Islet precursor cell (in vitro differentiated cells): ENCODE data around the gene CISH.

Experiments used
- DNase-seq: peaks from one replicate; pipeline ENCODE4 v3.0.0-alpha.2; 2018

The CISH gene

DNA sequence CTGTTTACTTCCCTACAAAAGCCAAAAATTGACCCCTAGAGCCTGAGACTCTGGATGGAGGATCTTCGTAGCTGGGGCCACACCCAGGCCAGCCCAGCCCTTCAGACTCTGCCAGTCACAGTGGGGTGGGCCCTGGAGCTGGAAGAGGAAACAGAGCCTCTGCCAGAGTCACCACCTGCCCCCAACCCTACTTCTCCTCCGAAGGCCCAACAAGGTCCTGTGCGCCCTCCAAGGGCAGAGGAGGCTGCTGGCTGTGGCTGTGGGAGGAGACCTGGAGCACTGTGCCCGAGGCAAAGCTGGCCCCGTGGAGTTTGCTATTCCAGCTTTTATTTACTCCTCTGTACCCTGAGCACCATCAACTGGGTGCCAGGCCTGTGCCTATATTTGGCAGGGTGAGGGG lies 19.0 kb downstream of the CISH start:
- DNase-seq = no peak

DNA sequence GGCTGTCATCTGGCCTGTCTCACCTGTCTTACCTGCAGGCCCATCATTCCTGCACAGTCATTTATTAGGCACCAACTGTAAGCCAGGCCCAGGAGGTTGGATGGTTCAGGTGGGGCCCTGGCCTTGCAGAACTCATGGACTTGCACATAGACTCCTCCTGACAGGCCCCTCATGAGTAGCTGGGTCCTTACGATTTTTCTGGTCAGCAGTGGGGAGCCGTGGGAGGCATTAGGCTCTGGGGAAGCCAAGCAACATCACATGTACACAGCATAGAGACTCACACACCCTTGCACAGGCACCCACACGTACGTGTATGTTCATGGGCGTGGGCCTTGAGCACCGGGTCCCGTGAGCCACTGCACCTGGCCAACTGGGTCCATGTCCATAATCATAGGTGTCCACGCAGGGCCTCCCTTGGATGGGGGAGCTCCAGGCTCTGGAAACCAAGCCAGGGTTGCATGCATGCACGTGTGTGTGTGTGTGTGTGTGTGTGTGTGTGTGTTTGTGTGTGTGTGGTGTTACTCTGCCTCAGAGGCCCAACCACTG lies 20.3 kb downstream of the CISH start:
- DNase-seq = no peak

DNA sequence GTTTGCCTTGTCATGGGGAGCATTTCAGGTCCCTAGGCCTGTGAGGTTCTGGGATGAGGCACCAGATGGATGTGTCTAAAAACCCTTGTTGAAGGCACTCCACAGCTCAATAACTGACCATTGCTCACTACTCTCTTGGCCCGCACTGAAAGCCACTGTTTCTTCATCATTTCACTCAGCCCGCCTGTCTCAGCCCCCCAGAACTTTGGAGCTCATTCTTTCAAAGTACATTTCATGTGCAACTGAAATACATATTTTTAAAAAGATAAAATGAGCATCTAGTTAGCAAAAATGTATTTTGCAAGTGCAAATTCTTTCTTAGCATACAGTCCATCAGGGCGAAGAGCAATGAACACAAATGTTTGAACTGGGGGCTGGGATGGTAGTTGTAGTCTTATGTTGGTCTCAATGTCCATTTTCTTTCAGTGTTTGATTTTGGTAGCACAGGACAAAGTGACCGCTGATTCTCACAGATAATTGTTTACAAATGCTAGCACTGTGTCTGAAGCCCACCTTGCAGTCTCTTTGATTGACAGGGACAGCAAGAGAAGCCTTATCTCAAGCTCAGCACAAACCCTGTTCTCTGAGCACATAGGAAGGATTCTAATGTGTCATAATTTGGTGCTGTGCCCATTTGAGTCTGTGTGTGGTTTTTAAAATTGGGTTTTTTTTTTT lies 22.7 kb downstream of the CISH start:
- no peak for DNase-seq

DNA sequence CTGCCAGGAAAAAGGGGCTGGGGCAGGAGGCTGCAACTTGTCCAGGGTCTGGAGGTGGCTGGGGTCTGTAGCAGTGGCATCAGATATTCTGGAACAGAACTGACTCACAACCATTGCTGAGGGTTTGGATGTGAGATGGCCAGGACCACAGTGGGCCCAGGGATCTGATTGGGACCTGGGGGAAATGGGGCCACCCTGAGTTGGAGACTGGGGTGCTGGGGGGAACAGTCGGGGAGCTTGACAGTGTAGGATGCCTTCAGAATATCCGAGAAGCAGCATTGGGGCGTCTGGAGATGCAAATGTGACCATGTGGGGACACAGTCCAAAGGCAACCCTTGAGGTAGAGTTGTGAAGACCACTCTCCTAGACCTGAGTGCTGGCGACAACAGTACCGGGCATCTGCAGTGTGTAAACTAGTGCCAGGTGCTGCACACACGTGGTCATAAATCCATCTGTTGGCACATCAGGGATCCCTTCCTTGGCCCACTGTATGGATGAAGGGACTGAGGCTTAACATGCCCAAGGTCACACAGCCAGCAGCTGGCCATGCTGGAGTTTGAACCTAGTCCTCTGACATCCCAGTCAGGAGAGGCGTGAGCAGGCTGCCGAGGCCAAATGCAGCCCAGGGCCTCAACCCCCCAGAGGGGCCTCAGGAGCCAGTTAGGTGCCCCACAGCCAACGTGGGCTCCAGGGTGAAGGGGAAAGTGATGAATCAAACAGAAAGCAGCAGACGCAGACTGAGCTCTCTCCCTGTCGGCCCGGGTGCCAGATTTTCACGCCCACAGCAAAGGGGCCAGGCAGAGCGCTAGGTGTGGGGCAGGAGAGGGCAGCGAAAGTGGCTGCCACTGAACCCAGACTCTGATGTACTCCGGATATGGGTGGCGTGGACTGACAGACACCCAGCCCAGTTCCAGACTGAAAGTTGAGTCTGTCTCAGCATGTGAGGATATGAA lies 23.5 kb downstream of the CISH start:
- DNase-seq = no peak

DNA sequence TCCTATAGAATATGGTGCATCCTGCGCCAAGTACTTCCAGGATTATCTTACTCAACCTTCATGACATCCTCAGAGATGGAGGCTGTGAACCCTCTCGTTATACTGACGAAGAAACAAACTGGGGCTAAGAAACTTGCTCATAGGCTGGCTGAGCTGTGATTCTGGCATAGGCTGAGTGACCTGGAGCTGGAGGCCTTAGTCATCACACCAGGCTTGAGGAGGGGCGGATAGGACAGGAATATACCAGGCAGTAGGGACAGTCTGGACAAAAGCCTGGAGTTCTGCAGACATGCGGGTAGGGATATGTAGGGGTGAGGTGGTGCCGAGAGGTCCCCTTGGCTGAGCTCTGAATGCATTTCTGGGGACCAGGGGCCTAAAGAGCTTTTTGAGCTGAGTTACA lies 24.2 kb downstream of the CISH start:
- DNase-seq = no peak

DNA sequence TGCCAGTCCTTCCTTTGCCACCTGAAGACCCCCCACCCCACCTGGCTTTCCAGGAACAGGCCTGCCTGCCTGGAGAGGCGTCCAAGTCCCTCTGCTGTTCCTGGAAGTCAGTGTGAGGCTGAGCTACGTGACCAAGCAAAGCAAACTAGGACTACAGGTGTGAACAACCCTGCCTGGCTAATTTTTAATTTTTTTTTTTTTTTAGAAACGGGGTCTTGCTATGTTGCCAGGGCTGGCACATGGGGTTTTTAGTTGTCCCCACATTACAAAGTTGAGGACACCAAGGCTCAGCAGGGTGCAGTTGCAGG lies 24.9 kb downstream of the CISH start:
- no peak for DNase-seq

DNA sequence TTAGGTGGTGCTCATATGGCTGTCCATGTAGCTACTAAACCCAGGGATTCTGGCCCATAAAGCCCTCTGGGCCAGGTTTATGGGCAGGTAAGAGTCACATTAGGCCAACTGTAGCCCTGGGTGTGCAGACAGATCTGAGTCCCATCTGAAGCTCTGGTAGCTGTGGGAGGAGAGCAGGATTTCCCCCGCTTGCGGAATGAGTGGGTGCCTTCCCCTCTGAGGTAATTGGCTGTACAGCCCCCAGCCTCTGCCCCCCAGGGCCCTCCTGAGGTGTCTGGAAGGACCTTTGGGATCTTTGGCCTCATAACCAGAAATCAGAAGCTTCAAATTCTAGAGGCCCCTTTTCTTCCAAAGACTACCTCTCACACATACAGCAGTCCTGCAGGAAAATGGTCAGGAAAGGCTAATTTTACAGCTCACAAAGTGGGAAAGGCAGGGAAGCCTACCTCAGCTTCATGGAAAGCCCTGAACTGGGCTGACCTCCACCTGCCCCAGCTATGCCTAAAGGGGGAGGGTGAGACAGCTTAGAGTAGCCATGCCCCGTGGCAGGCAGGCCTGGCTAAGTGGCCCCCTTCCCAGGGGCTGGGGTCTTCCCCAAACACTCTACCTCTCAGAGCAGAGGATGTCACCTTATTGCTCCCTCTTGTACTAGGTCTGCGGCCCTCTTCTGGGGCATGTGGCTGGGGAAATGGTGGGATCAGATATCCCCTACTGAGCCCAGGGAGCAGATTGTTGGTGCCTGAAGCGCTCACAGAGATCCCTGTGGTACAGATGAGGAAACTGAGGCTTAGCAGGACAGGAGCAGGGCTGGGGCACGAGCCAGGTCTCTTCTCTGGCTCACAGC lies 25.4 kb downstream of the CISH start:
- no peak for DNase-seq

DNA sequence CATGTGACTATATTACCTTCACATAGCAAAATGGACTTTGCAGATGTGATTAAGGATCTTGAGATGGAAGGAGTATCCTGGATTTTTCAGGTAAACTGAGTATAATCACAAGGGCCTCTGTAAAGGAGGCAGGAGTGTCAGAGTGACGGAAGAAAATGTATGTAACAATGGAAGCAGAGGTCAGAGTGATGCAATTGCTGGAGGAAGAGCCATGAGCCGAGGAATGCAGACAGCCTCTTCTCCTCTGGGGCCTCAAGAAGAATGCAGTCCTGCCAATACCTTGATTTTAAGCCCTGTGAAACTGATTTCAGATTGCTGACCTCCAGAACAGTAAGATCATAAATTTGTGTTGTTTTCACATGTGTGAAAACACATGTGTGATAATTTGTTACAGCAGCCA lies 27.2 kb downstream of the CISH start:
- DNase-seq = no peak

DNA sequence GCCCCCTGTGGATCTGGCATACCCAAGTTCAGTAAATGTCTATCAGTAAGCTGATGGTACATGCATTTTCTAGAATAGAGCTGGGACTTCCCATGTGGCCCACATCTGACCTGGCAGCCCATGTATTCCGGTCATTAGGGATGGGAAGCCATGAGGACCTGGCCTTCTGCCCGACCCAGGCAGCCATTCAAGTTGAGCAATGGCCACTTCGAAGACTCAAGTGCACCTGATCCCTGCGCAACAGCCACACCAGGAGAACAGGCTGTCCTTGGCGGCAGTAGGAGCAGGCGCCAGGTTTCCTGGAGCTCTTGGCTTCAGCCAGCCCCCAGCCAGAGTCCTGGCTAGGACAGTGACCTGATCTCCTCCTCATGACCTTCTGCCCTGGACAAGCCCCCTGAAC lies 27.7 kb downstream of the CISH start:
- no peak for DNase-seq

DNA sequence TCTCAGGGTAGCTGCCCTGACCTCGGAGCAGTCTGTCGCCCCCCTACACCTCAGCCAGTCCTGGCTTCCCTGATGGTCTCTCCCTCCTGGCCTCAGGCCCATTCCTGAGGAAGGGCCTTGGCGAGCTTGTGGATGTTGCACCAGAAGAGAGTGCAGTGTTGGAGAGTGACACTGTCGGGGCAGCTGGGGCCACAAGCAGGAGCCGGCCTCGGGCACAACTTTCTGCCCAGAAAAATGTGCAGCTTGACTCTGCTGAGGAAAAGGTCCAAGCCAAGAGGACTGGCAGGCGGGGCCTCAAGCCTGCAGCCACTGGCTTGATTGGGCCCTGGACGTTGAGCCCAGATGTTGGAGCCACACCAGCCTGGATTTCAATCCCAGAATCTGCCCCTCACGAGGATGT lies 29.5 kb downstream of the CISH start:
- DNase-seq = no peak

DNA sequence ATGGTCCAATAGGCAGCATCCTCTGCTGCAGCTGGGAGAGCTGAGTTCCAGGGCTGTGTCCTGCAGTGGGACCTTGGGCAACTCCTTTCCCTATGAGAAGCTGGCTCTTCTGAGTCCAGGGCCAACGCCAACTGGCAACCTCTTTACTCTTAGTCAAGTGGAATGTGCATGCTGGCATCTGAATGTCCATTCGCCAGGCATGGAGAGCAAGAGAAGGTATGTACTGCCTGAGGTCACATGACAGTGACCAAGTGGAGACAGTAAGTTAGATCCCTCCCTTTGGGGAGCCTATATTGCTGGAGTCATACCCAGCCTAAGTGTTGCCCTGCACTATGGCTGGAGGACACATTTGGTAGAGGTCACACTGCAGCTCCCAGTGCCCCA lies 30.1 kb downstream of the CISH start:
- DNase-seq = no peak

DNA sequence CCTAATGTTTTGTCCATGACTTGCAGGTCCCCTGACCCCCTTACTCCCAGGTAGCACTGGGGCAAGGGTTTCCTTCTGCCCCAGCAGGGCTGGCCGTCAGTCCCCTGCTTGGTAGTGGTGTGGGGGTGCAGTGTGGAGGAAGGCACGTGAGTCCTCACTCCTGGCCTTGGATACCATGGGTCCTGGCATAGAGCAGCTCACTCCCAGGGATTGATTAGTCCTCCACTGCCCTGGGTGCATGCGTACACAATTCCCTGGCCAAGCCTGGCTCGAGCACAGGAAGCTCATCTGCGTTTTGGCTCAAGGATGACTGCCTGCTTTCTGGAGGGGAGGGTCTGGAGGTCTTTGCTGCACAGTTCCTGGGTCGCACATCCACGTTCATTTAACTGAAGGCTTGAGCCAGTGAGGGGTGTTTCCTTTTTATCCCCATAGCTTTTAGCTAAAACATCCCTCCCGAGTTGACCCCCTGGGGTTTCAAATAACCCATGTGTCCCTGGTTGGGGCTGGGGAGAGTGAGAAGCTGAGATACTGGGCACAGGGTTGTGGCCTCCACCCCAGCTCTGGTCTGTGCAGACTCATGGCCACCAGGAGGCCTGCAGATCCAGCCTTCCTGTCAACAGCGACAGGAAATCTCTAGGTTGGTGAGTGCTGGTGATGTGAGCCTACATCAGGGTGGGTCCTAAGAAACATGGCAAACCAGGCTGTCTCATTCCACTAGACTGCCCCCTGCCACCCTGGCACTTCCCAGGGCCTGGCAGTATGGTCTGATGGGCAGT lies 30.7 kb downstream of the CISH start:
- no peak for DNase-seq

DNA sequence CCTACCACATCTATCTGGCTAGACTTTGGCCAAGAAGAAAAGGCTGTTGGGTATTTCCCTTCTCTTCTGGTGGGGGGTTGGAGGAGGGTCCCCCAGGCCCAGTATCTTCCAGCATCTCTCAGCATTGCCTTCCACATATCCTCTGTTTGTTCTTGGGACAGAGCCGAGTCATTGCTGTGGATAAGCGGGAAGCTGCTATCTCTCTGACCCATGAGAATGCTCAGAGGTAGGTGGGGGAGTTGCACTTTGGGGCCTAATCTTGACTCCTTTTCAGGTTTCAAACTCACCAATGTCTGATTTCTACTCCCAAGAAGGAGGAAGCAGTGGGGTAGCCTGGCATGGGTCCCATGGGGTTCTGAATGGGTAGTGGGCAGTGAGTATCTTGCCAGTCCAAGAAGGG lies 34.2 kb downstream of the CISH start:
- DNase-seq = no peak

DNA sequence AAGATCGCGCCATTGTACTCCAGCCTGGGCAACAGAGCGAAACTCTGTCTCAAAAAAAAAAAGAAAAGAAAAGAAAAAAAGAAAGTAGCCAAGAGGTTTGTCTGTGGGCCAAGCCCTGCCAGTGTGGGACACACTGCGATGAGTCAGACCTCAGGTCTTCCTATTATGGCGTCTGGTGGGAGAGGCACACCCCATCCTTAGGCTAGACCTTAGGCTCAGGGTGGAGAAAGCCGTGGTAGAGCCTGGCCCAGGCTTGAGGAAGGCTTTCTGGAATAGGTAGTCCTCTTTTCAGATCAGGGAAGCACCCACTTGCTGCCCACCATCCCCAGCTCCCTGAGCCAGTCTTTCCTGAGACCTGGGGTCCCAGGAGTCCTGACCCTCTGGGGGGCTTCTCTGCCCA lies 36.2 kb downstream of the CISH start:
- no peak for DNase-seq

DNA sequence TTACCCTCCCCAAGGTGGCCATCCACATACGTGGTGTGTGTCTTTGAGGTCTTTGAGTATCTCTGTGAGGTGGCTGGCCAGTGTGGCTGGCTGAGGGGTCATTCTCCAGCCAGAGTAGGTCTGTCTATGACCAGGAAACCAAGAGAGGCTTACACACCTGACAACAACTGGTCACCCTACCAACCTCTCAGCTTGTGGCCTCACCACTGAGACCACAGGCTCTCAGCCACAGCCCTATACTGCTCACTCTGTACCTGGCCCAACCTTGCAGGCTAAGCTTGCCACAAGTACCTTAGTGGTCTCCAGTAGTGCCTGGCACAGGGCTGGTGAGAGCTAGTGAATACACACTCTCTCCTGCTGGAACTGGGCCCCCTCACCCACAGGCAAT lies 37.1 kb downstream of the CISH start:
- no peak for DNase-seq

DNA sequence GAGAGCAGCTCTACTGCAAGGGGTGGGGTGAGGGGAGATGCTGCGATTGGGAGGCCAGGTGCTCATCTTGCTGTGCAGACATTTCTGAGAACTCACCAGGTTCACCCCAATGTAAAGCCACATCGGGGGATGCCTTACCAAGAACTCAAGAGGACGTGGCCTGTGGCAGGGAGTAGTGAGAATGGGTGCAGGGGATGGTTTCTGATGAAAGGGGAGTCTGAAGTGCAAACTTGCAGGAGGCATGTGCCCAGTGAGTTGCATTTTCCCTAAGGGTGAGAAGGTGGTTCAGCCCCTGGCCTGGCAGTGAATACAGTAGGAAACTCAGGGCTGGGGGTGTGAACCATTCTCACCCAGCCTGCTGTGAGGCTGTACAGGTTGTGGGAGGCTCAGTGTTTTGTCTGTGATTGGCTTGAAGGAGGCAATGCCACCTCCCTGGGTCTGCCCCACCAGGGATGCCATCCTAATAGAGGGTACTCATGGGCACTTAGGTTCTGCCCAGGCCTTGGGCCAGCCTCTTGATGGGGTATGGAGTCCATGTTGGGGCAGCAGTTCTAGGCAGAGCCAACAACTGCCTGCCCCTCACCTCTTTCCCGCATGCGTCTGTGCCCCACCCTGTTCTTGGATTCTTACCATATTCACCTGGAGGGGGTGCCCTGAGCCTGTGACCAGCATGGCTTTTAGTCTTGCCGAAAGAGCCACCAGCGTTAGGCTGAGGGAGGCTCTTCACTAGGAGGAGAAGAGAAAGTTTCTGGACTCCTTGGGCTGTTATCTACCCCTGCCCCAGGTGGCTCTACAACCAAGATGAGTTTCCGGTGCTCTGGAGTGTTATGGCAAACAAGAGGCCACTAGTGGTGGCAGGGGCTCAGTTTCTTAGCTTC lies 37.8 kb downstream of the CISH start:
- DNase-seq = no peak

DNA sequence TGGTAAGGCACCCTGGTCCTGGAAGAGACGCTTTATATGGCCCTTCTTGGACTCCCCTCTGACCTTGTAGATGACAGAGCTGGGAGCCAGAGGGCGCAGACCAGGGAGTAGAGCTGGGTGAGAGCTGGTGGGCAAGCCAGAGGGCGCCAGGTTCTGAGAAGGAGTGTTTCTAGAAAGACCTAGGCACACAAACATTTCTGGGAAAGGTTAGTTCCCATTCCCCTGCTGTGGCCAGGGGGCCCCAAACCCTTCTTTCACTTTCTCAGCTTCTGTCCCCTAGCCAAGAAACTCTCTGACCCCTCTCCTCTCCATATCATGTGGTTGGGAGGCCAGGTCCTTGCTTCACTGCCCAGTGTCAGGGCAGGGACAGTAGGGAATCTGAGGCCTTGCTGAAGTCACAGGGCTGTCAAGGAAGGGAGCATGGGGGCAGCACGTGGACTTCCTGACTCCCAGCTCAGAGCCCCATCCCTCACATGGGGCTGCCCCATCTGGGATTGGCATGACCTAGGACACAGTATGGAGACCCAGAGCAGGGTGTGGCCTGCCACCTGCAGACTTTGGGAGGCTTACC lies 38.7 kb downstream of the CISH start:
- no peak for DNase-seq

DNA sequence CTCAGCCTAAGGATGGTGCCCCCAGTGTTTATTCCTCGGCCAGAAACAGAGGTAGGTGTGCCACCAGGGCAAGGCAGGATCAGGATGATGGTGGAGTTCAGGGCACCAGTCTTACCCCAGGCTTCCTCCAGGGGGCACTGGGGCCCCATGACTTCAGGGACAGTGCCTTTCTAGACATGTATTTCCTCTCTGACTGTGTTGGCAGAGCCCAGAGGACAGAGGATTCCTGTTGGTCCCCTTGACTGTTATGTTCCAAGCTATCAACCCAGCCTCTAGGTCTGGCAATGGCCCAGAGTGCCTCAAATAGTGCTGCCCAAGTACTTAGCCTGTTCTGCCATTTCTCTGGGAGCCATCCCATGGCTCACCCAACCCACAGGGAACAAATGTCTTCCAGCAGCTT lies 39.4 kb downstream of the CISH start:
- peak; percentile 83 for DNase-seq

DNA sequence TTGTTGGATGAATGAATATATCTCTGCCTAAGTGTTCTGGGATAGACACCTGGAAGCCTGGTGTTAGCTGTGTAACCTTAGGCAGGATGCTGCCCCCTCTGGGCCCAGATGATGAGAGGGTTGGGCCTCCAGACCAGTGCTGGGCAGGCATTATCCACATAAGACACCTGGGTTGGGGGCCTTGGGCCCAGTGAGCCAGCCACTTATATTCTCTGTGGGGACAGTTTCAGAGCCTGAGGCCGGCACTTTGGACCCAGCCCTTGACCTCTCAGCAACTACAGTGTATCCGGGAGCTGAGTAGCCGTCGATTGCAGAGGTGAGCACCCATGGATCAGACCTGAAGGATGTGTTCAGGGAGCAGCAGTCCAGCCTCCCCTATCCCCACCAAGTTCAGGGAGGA lies 40.1 kb downstream of the CISH start:
- DNase-seq = no peak

DNA sequence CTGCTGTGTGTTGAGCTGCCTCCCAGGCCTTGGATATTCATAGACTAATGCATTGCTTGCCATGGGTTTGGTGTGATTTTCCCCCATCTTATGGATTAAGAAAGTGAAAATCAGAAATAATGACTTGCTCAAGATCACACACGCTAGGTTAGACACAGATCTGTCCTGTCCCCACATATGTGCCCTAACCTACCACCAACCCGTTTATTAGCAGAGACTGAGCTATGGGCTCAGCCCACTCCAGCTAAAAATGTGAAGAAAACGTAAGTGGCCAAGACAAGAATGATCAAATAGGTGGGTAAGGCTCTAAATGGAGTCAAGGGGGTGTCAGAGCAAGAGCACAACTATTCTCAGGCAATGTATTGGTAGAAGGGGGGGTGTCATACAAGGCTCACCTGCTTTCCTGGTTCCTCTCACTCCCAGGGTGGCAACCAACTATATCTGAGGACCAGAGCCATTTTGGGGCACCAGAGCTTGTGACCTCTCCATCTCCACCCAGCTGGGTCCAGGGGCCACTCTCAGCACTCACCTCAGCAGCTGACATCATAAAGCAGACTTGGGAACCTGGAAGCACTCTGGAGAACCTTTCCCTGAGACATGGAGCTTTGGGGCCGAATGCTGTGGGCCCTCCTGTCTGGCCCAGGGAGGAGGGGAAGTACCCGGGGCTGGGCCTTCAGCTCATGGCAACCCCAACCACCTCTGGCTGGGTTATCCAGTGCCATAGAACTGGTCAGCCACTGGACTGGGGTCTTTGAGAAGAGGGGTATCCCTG lies 40.9 kb downstream of the CISH start:
- no peak for DNase-seq
